Spleen (tissue), 11 donors: ENCODE results near the gene PTP4A1. TPM values are rescaled to one million over a fixed set of nuclear protein-coding genes. Genes with fewer than 3 reads are reported as not detected.

ENCODE experiments used
- DNase-seq: peaks from one replicate; pipeline ENCODE4 v3.0.0-alpha.2; 2020
- H3K27ac ChIP-seq, 8 donors: fragments of 200-600 bp; sonication (generic) in 7 of 8; 1 replicate in 4 of 8; 2 replicates in 4 of 8; pipeline versions ENCODE4 v1.5.0 to v1.8.0; 2016 to 2021; ENCODE audit warnings: inconsistent platforms in 4 of 8, mild to moderate bottlenecking in 4 of 8, moderate library complexity in 1 of 8
- H3K27me3 ChIP-seq, 7 donors: fragments of 200-600 bp; sonication (generic) in 6 of 7; replicated peaks in 1 of 7; 1 replicate in 4 of 7; 2 replicates in 3 of 7; pipeline versions ENCODE4 v1.5.0 to v1.8.0; 2016 to 2021; ENCODE audit warnings: inconsistent platforms in 3 of 7, mild to moderate bottlenecking in 1 of 7
- H3K36me3 ChIP-seq, 6 donors: fragments of 200-600 bp; sonication (generic) in 5 of 6; 1 replicate in 4 of 6; 2 replicates in 2 of 6; pipeline versions ENCODE4 v1.5.0 to v1.8.0; 2016 to 2021; ENCODE audit warnings: inconsistent platforms in 2 of 6
- H3K4me1 ChIP-seq, 6 donors: fragments of 200-600 bp; sonication (generic) in 5 of 6; 1 replicate in 3 of 6; 2 replicates in 3 of 6; pipeline versions ENCODE4 v1.5.0 to v1.8.0; 2016 to 2021; ENCODE audit warnings: inconsistent platforms in 3 of 6
- H3K4me3 ChIP-seq, 8 donors: fragments of 200-600 bp; sonication (generic) in 7 of 8; 1 replicate in 4 of 8; 2 replicates in 4 of 8; pipeline versions ENCODE4 v1.5.0 to v1.8.0; 2016 to 2021; ENCODE audit warnings: inconsistent platforms in 4 of 8, mild to moderate bottlenecking in 4 of 8, moderate library complexity in 2 of 8
- H3K9me3 ChIP-seq, 8 donors: fragments of 200-600 bp; sonication (generic) in 7 of 8; 1 replicate in 4 of 8; 2 replicates in 4 of 8; pipeline versions ENCODE4 v1.5.0 to v1.8.0; 2016 to 2021; ENCODE audit warnings: inconsistent platforms in 4 of 8
- CTCF ChIP-seq, 11 experiments: fragments of 200-600 bp in 7 of 11; fragments of 450-650 bp in 4 of 11; sonication (generic) in 4 of 11; IDR thresholded peaks in 8 of 11; conservative IDR thresholded peaks in 3 of 11; 1 replicate in 7 of 11; 2 replicates in 4 of 11; pipeline versions ENCODE4 v1.4.0 to v1.8.0; 2016 to 2021; ENCODE audit warnings: antibody characterized with exemption in 11 of 11, inconsistent platforms in 4 of 11, mild to moderate bottlenecking in 1 of 11
- POLR2A ChIP-seq, 3 donors: fragments of 450-650 bp; IDR thresholded peaks; one replicate each; pipeline ENCODE4 v1.5.1; 2017; ENCODE audit warnings: antibody characterized with exemption in 3 of 3, mild to moderate bottlenecking in 1 of 3
- POLR2AphosphoS5 ChIP-seq, 3 donors: sonication (generic); formaldehyde crosslinking; IDR thresholded peaks; one replicate each; pipeline ENCODE4 v1.5.1; 2017; ENCODE audit warnings: antibody characterized with exemption in 3 of 3
- WGBS, 5 donors: extraction: QIAGEN DNeasy Blood & Tissue Kit in 3 of 5; methylation state at CpG; one replicate each; pipeline versions ENCODE4 v1.1.5 to v1.1.7; 2013 to 2018; 5-methylcytosine and 5-hydroxymethylcytosine counted together
- intact Hi-C: fragments of 100-400 bp; cut with DNase I; formaldehyde crosslinking; loops from one replicate; pipeline ENCODE4 v1.15.0; 2023; ENCODE audit warnings: low total_unique reads
- polyA plus RNA-seq, 3 donors: library from polyadenylated mRNA; stranded (reverse); fragments of 200-250 nt; gene quantifications; one replicate each; pipeline ENCODE4 v1.2.1, GENCODE V29; 2013
- total RNA-seq, 7 donors: library from RNA; depleted of rRNA in 3 of 7; stranded (reverse); fragments of >200 nt in 3 of 7; fragmentation: NEBNext Ultra II Directional in 4 of 7; extraction: Animal tissue kit (Norgen Biotek cat#: 25700) in 4 of 7; gene quantifications; one replicate each; pipeline versions ENCODE4 v1.1.0 to v1.2.1, GENCODE V29; 2016 to 2021
- donor health status: healthy with polysubstance abuse.
- donor health status: DM: no; HTN: no; CAD: no; lungs with moderate emphysema.
- donor health status: DM: no; HTN: no; CAD: no.
- donor health status: Bipolar disorder and iron deficiency.
- donor health status: healthy.
- donor health status: DM: no; HTN: no; CAD: no.
- donor health status: DM: yes; HTN: yes; CAD: no.

Gene PTP4A1
- total and polyA plus RNA-seq, 10 donors, result 6.8 to 46.1 (median 27.7) TPM

DNA sequence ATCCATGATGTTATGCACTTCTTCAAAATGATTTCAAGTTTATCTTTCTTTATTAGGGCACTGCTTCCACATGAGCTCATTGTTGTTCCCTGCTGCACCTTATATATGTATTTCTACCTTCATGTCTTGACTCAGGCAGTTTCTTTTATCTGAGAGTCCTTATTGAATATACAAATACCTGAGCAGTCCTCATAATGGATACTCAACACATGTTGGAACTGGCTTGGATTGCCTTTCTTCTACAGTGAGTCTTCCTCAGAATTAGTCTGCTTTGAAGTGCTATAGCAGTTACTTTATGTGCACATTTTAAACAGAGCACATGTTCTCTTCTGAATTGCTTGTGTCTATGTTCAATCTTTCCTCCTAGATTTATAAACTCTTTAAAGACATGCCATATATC lies 45.3 kb upstream of the PTP4A1 start:
- no peaks in the 10 kb centered on the region for H3K36me3 ChIP-seq
- H3K27me3 ChIP-seq, result no peaks in the 10 kb centered on the region
- H3K4me3 ChIP-seq, result no peak overlapping the region
- TF ChIP-seq CTCF (IDR thresholded peaks at IDR 0.05 in 8 of 11, conservative IDR thresholded peaks at IDR 0.05 in 3 of 11) (no peak), POLR2AphosphoS5 (IDR thresholded peaks at IDR 0.05) (no peak), POLR2A (IDR thresholded peaks at IDR 0.05) (no peak)
- H3K9me3 ChIP-seq, result no peaks in the 10 kb centered on the region
- H3K27ac ChIP-seq, result no peak overlapping the region
- H3K4me1 ChIP-seq, result no peaks in the 10 kb centered on the region
- DNase-seq, result no peak
- intact Hi-C loops, result no loop called here

DNA sequence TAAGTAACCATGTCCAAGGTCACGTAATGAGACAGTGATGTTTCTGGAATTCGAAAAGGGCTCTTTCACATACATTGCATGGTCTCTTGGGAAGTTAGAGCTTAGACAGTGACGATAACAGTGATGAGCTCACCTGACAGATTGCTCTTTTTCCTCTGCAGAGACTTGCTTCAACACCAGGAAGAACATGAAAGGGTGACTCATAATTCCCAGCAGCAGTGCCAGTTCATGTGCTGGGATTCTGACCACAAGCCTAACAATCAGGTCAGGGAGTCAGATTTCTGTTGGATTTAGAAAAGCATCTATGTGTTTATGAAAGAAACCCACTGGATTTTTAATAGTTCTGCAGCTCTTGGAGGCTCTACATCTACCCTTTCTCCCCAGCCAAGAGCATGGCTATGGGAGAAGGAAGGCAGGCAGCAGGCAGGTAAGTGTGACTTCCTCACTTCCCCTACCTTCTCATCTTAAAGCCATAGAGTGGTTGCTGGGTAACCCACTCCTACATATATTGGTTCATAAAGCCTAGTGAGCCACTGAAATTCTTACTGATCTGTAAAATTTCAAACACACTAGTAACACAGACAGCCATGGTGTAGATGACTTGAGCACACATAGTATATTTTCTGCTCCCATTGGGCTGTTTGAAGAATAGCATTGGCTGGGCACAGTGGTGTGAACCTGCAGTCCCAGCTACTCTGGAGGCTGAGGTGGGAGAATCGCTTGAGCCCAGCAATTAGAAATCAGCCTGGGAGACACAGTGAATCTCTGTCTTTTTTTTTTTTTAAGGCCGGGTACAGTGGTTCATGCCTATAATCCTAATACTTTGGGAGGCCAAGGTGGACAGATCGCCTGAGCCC lies 44.4 kb upstream of the PTP4A1 start:
- intact Hi-C loops, result no loop called here
- H3K36me3 ChIP-seq, result no peaks in the 10 kb centered on the region
- no peaks in the 10 kb centered on the region for H3K9me3 ChIP-seq
- H3K27me3 ChIP-seq, result no peaks in the 10 kb centered on the region
- H3K4me3 ChIP-seq, result no peak overlapping the region
- no peak for DNase-seq
- no peak for TF ChIP-seq POLR2AphosphoS5 (IDR thresholded peaks at IDR 0.05)
- TF ChIP-seq CTCF (IDR thresholded peaks at IDR 0.05 in 8 of 11, conservative IDR thresholded peaks at IDR 0.05 in 3 of 11), result no peak
- no peak for TF ChIP-seq POLR2A (IDR thresholded peaks at IDR 0.05)
- no peaks in the 10 kb centered on the region for H3K4me1 ChIP-seq
- no peak overlapping the region for H3K27ac ChIP-seq
- 88 to 92% (median 88%) methylated on average over 6 of the region's 6 CpGs for WGBS, 5 donors

DNA sequence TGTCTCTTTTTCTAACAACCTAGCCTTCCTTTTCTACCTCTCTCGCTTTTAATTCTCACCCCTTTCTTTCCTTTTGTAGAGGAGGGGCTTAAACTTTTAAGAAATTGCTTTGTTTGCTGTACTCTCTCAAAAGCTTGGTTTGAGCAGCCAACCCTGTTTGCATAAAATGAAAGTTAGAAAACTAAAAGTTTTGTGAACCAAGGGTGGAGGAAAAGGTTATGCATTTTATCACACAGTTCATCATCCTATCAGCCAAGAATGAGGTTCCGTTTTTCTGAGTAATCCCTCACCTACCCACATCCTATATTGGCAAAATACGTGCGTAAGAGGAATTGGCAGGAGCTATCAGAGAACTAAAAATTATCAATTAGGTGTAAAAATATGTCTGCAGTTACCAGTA lies 42.8 kb upstream of the PTP4A1 start:
- no peak for TF ChIP-seq POLR2AphosphoS5 (IDR thresholded peaks at IDR 0.05)
- TF ChIP-seq POLR2A (IDR thresholded peaks at IDR 0.05), result no peak
- TF ChIP-seq CTCF (IDR thresholded peaks at IDR 0.05 in 8 of 11, conservative IDR thresholded peaks at IDR 0.05 in 3 of 11), result no peak
- H3K27ac ChIP-seq, result no peak overlapping the region
- 32 to 45% (median 37%) methylated on average over 4 of the region's 4 CpGs for WGBS, 5 donors
- no peaks in the 10 kb centered on the region for H3K36me3 ChIP-seq
- H3K27me3 ChIP-seq, result no peaks in the 10 kb centered on the region
- no peak for DNase-seq
- H3K9me3 ChIP-seq, result no peaks in the 10 kb centered on the region
- H3K4me3 ChIP-seq, result no peak overlapping the region
- H3K4me1 ChIP-seq, result no peaks in the 10 kb centered on the region
- intact Hi-C loops, result no loop called here

DNA sequence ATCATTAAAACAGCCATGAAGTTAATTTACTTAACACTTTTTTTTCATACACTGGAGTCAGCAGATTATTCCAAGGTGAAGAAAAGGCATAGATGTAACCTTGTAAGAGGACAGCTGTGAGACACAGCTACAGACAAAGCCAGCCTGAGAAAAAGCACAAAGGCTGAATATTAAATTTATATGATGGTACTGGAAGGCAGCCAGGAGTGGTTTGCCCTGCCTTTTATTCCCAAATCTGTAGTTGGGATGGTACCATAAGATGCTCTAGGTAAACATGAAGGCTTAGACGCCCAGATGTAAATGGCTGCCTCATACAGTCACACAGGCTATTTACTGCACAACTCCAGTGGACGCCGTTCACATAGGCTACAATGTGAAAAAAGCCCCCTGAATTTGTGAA lies 42.1 kb upstream of the PTP4A1 start:
- no peaks in the 10 kb centered on the region for H3K36me3 ChIP-seq
- no peak overlapping the region for H3K27ac ChIP-seq
- 85 to 95% (median 94%) methylated on average over 3 of the region's 3 CpGs for WGBS, 5 donors
- DNase-seq, result no peak
- no peaks in the 10 kb centered on the region for H3K9me3 ChIP-seq
- H3K4me3 ChIP-seq, result no peak overlapping the region
- H3K4me1 ChIP-seq, result no peaks in the 10 kb centered on the region
- TF ChIP-seq POLR2A (IDR thresholded peaks at IDR 0.05) (no peak), CTCF (IDR thresholded peaks at IDR 0.05 in 8 of 11, conservative IDR thresholded peaks at IDR 0.05 in 3 of 11) (no peak), POLR2AphosphoS5 (IDR thresholded peaks at IDR 0.05) (no peak)
- intact Hi-C loops, result no loop called here
- no peaks in the 10 kb centered on the region for H3K27me3 ChIP-seq
